ENCODE measurements around the gene SV2B. TPM values are rescaled to one million over a fixed set of nuclear protein-coding genes. Genes with fewer than 3 reads are reported as not detected.
A peak's percentile ranks its signal among the peaks of the same experiment; 100 is the strongest.

The SV2B gene
- total and polyA plus RNA-seq, 9 of the 15 experiments (the other 6 are each of a cell fraction or from before 2014, with no cell fraction given): 0.01 to 0.25 (median 0.11) TPM

GRCh38 chr15:91219206-91219605, 119.1 kb downstream of the SV2B start (continued):
- TF ChIP-seq ZNF764 (CRISPR knock-in tag; IDR thresholded peaks at IDR 0.05; ENCODE audit: low read depth) (no peak), YBX1 (IDR thresholded peaks at IDR 0.05) (no peak), NFRKB (IDR thresholded peaks at IDR 0.05; ENCODE audit: low read depth) (no peak), ZNF639 (CRISPR knock-in tag; conservative IDR thresholded peaks at IDR 0.05 in 1 of 2, IDR thresholded peaks at IDR 0.05 in 1 of 2) (no peak)
- TF ChIP-seq, protein P1, sequence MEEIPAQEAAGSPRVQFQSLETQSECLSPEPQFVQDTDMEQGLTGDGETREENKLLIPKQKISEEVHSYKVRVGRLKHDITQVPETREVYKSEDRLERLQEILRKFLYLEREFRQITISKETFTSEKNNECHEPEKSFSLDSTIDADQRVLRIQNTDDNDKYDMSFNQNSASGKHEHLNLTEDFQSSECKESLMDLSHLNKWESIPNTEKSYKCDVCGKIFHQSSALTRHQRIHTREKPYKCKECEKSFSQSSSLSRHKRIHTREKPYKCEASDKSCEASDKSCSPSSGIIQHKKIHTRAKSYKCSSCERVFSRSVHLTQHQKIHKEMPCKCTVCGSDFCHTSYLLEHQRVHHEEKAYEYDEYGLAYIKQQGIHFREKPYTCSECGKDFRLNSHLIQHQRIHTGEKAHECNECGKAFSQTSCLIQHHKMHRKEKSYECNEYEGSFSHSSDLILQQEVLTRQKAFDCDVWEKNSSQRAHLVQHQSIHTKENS (CRISPR knock-in tag; IDR thresholded peaks at IDR 0.05): no peak

GRCh38 chr15:91222052-91222451, 122.0 kb downstream of the SV2B start:
- Histone ChIP-seq H3K9ac (ENCODE audit: insufficient read depth in 1 of 2, low read depth in 2 of 2, low read length in 2 of 2) (no peak overlapping the region), H3K4me2 (ENCODE audit: insufficient read depth, low read length) (no peak overlapping the region), H3K9me1 (ENCODE audit: control insufficient read depth, insufficient read depth, low read length) (no peaks in the 10 kb centered on the region), H3K79me2 (ENCODE audit: control insufficient read depth, insufficient read depth, low read length) (no peaks in the 10 kb centered on the region), H3K36me3 (ENCODE audit: control insufficient read depth, insufficient read depth, low read length) (no peaks in the 10 kb centered on the region), H3K4me3 (no peak overlapping the region), H2AFZ (ENCODE audit: low read depth, low read length) (no peak overlapping the region), H3K27ac (ENCODE audit: extremely low read depth, low read depth, low read length) (no peak overlapping the region), H3K9me3 (replicated peaks; ENCODE audit: control insufficient read depth, insufficient read depth, low read depth, low read length) (no peaks in the 10 kb centered on the region), H4K20me1 (replicated peaks; ENCODE audit: control insufficient read depth, insufficient read depth, low read length) (no peaks in the 10 kb centered on the region), H3K27me3 (ENCODE audit: control insufficient read depth in 2 of 2, insufficient read depth in 2 of 2, low read length in 2 of 2) (peaks cover 11 to 24% of the 10 kb centered on the region in 2 experiments; a peak in 4 of 5 replicates), H3K4me1 (replicated peaks in 1 of 2; ENCODE audit: control insufficient read depth in 2 of 2, insufficient read depth in 2 of 2, low read length in 2 of 2) (no peaks in the 10 kb centered on the region)
- no peak for FAIRE-seq
- DNase-seq (ENCODE audit: extremely low read depth in 1 of 4, low spot score in 3 of 4): no peak
- BruUV-seq (replicated peaks): no TSS peak
- 4% methylated on average over 8 of the region's 8 CpGs for WGBS (ENCODE audit: insufficient coverage, low coverage, missing lambda C conversion rate)
- no peak for ATAC-seq
- in situ Hi-C loops (cut with MboI): no loop called here
- ChIA-PET POLR2A (no interaction called here), CTCF (ENCODE audit: low intra/inter-chr PET ratio) (no interaction called here)
- TF ChIP-seq ZNF41 (CRISPR knock-in tag; conservative IDR thresholded peaks at IDR 0.05): no peak
- TF ChIP-seq TOE1 (IDR thresholded peaks at IDR 0.05; ENCODE audit: borderline replicate concordance): no peak
- TF ChIP-seq TOE1 (CRISPR knock-in tag; IDR thresholded peaks at IDR 0.05; ENCODE audit: borderline replicate concordance, low read depth): no peak
- no peak for TF ChIP-seq TARDBP (IDR thresholded peaks at IDR 0.05)
- TF ChIP-seq, protein P2, sequence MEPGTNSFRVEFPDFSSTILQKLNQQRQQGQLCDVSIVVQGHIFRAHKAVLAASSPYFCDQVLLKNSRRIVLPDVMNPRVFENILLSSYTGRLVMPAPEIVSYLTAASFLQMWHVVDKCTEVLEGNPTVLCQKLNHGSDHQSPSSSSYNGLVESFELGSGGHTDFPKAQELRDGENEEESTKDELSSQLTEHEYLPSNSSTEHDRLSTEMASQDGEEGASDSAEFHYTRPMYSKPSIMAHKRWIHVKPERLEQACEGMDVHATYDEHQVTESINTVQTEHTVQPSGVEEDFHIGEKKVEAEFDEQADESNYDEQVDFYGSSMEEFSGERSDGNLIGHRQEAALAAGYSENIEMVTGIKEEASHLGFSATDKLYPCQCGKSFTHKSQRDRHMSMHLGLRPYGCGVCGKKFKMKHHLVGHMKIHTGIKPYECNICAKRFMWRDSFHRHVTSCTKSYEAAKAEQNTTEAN (CRISPR knock-in tag; IDR thresholded peaks at IDR 0.05): no peak
- peak; percentile 91 for TF ChIP-seq RBM25 (IDR thresholded peaks at IDR 0.05; ENCODE audit: low read depth, low read length, severe bottlenecking)
- no peak for TF ChIP-seq ERF (CRISPR knock-in tag; IDR thresholded peaks at IDR 0.05)
- intact Hi-C loops (cut with micrococcal nuclease): loop anchor here (10.0 kb wide), 1 partner anchor 287 kb away; the partner anchor contains the start of genes HDDC3 and UNC45A

Measured in K562 (cell line).